ENCODE results near the gene RAVER1.
"Not testable (repeated sequence)": the region's sequence is repeated elsewhere in the genome, so short reads cannot be mapped to it uniquely, and the experiment has no call there.

The RAVER1 gene

DNA sequence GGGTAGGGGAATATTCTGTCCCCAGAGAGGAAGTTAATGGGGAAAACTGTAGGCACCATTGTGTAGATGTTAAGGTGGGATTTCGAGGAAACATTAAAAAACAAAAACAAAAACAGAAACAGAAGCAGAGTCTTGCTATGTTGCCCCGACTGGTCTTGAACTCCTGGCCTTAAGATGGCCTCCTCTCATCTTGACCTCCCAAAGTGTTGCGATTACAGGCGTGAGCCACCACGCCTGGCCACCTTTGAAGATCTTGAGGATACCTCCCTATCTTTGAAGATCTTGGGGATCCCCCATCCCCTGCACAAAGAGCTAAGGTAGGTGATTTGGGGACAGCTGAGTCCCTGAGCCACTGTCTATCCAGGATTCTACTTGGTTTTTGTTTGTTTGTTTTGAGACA, 6.6 kb upstream of the RAVER1 start:
- DNase-seq, result no peak

DNA sequence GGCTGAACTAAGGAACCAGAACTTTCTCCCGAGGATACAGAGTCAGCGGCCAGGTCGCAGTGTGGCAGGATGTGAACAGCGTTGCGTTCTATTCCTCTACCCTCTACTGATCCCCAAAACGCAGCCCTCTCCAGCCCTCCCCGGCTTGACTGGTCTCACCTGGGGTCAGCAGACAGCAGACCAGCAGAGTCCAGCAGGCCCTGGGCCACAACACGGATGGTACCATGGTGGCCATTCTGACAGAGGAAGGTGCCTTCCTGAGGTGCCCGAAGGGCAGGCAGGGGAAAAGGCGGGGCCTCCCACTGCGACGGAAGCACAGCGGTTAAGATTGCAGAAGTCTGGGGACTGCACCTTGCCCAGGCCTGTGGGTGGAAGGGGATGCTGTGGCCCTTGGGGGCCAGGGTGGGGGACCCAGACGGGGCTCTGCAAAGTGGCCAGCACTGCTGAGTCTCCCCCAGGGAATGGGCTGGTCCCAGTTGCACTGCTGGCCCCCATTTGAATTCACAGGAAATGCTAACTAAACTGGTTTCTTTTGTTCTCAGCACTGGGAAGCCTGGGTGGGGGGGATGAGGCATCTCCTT, 6.1 kb upstream of the RAVER1 start, which contains the start of gene ICAM3:
Gene ICAM3, minus strand, starts transcription at position 245 of the 581 bp plus-strand sequence. Its CDS starts 10 bp downstream, at position 235.
- peak; percentile 57 for DNase-seq

DNA sequence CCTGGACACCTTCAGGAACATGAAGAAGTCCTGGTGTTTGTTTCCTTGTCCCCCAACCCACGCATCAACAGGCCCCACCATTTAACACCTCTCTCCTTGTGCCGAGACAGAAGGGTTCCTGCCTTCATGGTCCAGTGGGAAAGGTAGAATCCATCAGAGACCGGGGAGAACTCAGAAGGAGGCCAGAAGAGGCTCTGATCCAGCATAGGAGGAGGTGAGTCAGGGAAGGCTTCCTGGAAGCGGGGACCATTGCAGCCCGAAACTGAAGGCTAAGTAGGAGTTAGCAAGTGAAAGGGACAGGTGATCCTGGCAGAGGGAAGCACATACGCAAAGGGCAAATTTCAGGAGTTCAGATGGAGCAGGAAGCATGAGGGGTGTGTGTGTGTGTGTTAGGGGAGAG, 5.6 kb upstream of the RAVER1 start:
- no peak for DNase-seq

DNA sequence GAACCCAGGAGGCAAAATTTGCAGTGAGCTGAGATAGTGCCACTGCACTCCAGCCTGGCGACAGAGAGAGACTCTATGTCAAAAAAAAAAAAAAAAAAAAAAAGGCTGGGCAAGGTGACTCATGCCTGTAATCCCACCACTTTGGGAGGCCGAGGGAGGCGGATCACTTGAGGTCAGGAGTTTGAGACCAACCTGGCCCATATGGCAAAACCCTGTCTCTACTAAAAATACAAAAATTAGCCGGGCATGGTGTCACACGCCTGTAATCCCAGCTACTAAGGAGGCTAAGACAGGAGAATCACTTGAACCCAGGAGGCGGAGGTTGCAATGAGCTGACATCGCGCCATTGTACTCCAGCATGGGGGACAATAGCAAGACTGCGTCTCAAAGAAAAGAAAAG, 3.4 kb upstream of the RAVER1 start:
- DNase-seq, result not testable (repeated sequence)

DNA sequence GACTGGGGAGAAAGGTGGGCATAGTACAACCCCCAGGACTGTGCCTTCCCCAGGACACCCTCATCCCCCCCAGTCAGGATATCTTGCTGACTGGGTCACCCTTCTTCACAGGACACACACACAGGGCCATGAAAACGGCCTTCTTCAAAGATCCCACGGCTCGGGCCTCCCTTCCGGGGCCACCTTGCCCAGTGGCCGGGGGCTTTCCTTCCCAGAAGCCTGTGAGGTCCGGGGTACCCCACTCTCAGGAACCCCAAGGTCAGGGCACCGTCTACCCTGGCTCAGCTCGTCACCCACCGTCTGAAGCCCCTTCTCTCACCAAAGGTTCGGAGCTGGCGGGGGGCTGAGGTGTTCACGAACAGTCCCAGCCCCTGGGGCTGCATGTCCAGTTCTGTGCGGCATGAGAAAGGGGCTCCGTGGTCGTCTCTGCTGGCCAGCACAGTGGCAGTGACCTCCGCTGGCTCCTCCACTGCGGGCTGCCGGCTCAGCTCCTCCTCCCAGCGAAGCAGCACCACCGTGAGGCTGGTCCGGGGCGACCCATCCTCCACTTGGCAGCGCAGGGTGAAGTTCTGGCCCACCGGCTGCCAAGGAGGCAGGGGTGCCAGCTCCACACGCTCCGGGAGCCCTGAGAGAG, 2.1 kb upstream of the RAVER1 start:
- DNase-seq, result no peak

DNA sequence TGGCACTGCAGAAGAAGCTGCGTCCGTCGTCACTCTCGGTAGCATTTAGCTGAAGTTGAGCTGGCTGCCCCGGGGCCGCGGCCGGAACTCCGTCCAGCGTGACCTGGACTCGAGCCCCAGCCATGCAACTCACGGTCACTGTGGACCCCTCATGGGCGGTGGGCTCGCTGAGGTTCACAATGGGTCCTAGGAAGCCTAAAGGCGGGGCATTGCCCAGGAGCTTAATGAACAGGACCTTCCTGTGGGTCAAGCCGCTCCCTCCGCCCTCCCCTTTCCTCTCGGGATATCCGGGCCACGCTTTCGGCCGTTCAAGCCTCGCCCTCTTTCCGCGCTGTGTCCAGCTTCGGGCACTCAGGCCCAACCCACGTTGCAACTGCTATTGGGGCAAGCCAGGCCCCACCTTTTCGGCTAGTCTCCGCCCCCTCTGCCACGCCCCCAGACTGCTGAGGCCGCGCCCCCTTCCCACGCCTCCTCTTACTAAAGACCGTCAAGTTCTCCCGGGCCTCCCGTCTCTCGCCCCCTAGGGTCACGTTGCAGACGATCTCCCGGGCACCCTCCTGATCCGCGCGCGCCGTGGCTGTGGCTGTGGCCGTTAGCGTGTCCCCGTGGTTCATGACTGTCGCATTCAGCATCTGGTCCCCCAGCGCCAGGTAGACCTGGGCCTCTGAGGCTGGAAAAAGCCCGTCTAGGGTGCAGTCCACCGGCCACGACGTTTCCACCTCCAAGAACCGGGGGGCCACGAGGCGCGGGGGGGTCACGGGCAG, 1.4 kb upstream of the RAVER1 start:
- no peak for DNase-seq

DNA sequence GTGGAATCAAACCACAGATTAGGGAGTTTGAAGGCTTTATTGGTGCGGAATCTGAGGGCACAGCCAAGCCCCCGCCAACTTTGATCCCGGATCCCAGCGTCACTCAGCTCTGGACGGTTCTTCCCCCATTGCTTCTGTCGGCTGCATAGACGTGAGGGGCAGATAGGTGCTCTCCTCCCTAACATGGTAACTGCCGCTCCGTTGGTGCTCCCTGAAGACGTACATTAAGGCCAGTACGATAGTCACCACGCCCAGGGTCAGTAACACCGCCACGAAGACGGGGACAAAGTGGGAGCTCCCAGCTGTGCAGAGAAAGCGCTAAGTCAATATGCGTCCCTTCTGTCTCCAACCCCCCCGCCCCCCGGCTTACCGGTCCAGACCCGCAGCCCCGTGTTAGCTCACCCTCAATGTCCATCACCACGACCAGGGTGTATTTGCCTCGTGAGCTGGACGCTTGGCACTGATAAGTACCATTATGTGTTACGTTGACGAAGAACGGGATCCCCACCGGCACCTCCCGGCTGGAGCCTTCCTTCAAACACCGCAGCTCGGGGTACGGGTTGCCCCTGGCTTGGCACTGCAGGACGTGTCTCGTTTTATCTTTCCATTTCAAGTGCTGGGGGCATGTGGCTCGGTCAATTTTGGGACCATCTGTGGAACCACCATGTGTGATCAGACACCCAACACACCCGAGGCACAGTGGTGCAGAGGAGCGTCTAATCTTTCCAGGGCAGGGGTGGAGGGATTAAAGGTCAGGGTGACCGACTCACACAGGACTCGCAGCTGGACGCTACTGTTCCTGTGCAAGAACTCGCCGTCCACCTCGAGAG, 644 bp upstream of the RAVER1 start:
- DNase-seq, result no peak

DNA sequence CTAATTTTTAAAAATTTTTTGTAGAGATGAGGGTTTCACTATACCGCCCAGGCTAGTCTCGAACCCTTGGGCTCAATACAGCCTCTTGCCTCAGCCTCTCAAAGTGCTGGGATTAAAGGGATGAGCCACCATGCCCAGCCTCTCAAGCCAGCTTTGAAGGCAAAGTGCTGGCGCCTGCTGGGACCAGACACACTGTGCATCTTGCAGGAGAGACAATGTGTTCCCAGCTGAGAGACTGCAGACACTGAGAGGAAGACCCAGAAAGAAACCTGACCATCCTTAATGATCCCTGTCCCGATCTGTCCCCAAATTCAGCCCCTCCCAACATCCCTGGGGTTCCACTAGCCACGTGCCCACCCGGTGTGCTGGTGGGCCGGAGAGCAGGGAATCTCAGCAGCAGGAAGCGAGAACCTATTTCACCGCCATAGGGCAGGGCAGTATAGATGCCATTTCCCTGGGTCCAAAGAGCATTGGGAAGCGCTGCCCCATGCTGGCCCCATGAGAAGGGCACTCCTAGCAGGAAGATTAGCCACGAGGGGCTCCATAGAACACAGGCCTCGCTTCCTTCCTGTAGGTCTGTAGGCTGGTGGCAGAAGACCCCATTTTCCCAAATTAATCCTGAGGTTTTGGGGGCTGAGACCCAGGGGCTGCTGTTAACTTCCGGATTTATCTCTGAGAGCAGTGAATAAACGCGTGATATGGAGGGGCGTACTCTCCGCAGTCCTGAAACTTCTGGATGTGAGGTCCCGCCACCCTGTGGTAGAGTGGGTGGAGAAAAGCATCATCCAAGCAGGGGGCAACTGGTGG, 968 bp downstream of the RAVER1 start:
- DNase-seq, result no peak

DNA sequence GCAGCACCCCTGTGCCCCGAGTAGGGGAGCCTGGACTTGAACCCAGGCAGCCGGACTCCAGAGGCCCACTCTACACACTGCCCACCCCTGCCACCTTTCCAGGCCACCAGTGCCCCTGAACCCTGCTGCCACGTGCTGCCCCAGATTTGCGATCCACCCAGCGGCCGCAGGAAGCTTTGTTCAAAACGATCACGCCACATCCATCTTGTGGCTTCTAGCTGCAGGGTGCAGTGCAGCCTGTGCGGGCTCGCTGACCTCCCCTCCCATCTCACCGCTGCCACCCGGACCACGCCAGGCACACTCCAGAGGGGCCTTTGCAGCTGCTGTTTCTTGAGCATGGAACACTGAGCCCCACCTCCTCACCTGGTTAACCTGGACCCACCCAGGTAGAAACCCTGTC, 3.8 kb downstream of the RAVER1 start:
- no peak for DNase-seq

DNA sequence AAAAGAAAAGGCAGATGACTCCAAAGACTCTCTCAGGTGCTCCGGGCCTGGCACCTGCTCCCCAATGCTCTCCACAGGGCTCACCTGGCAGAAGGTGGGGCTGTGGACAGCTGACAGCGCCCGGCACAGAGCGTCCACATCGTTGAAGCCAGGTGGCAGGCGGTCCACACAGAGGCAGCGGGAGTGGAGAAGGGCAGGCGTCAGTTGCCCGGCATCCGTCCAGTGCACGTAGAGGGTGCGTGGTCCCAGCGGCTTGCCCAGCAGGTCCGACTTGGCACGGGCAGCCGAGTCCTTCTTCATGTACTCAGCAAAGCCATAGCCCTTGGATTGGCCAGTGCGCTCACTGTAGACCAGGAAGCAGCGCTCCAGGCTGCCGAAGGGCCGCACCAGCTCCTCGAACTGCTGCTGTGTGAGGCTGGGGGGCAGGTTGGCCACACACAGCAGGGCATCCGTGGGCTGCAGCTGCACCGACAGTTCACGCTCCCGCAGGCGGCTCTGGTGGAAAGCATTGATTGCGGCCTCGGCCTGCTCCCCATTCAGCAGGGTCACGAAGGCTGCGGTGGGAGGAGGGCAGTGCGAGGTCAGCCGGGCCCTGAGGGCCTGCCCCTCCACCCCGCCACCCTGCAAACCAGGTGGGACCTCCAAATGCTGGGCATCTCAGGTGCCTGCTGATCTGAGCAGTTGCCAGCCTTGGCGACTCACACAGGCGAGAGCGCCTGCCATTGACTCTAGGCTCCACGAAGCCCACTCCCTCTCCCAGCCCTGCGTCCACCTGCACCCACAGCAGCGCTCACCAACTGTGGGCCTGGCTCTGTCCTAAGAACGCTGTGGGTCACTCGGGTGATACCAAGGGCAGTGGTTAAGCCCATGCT, 4.5 kb downstream of the RAVER1 start:
- no peak for DNase-seq

DNA sequence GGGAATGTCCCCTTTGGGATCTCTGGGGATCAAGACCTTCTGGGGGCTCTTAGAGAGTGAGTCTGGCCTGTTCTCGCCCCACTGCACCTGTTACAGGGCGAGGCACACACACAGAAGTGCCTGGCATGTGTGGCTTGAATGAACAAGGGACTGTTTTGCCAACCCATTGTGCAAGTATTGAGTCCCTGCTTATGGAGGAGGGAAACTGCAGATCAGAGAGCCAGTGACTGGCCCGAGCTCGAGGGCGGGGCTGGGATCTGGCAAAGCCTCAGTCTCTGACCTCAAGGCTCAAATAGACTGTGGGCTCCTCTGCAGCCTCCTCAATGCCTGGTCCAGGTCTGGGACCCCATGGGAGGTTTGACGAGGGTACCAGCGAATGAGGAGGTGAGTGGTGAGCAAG, 5.5 kb downstream of the RAVER1 start:
- no peak for DNase-seq

DNA sequence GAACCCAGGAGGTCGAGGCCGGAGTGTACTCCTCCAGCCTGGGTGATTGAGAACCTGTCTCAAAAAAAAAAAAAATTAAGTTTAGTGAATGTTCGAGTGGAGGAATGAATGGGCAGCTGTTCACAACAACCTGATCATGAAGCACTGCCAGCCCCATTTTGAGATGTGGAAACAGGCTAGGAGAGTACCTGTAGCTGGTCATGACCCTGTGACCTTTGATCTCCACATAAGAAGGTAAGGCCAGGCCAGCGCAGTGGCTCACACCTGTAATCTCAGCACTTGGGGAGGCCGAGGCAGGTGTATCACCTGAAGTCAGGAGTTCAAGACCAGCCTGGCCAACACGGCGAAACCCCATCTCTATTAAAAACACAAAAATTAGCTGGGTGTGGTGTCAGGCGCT, 7.6 kb downstream of the RAVER1 start:
- no peak for DNase-seq

DNA sequence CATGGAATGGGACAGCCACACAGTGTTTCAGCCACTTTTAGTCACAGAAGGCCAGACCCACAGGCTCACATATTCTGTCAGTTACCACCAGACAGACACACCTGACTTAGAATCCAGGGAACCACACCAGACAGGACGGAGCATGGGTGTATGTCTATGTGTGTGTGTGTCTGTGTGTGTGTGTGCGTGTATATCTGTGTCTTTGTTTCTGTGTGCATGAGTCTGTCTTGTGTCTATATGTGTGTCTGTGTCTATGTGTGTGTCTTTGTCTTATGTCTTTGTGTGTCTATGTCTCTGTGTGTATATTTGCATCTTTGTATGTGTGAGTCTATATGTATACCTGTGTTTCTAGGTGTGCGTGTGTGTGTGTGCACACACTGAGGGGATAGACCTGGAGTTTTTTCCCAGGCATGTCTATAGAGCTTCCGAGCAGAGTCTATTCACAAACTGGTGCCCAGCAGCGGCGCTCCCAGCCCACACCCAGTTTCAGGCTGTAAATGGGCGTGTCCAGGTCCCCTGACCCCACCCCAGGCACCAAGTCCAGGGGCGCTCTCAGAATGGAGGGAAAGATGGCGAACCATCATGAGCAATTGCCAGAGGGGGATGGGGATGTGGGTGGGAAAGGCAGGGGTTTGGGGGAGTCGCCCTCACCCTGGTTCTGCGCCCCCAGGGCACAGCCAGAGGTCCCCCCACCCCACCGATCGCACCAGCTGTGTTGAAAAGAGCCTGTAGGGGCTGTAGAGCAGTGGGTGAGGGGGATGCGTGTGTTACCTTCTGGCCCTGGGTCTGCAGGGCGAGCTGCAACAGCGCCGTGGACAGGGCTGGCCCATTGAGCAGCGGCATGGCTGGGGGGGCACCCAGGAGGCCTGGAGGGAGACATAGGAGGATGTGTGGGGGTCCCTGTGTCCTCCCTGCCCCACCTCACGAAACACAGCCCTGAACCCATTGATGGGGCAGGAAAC, 11.2 kb downstream of the RAVER1 start:
- DNase-seq, result no peak

DNA sequence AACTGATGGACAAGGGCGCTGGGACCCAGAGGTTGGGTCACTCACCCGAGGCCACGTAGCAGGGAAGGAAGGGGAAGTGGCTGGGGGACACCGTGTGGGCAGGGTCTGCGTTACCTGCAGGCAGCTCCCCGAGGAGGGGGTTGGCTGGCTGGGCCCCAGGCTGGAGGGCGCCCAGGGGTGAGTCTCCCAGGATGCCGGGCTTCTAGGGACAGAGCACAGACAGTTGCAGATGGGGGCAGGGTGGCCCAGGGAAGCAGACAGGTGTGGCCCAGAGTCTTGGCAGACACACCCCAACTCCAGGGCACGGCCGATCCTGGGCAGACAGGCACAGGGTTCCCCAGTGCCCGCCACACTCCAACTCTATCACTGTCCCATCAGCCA, 11.9 kb downstream of the RAVER1 start:
- no peak for DNase-seq

DNA sequence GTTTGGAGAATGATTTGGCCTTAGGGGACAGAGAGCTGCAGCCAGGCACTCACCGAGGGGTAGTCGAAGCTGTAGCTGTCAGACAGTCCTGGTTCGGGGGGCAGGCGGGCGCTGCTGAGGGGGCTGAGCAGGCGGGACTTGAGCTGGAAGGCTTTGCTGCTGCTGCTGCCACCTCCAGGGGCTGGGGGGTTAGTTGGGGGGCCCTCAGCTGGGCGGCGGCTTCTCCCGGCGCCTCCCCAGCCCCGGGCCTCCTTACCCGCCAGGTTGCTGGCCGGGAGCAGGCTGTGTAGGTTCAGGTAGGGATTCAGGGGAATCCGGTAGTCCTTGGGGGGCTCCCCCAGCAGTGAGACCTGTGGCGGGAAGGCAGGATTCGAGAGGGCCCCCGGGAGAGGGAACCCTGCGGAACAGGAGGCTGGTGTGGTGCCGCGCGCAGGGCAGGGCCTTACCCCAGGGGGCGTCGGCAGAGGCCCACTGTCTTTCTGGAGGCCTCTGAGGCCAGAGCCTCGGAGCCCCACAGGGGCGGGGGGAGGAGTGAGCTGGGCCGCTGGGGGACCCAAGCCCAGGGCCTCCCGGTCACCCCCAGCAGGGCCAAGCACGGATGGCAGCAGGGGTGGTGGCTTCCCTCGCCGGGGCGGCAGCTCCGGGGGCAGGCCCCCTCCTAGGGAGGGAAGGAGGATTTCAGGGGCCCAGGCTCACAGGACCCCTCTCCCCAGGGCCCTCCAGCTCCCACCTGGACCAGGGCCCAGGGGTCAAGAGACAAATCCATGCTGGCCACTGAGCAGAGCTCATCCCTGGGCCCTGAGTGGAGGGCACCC, 12.5 kb downstream of the RAVER1 start:
- no peak for DNase-seq

DNA sequence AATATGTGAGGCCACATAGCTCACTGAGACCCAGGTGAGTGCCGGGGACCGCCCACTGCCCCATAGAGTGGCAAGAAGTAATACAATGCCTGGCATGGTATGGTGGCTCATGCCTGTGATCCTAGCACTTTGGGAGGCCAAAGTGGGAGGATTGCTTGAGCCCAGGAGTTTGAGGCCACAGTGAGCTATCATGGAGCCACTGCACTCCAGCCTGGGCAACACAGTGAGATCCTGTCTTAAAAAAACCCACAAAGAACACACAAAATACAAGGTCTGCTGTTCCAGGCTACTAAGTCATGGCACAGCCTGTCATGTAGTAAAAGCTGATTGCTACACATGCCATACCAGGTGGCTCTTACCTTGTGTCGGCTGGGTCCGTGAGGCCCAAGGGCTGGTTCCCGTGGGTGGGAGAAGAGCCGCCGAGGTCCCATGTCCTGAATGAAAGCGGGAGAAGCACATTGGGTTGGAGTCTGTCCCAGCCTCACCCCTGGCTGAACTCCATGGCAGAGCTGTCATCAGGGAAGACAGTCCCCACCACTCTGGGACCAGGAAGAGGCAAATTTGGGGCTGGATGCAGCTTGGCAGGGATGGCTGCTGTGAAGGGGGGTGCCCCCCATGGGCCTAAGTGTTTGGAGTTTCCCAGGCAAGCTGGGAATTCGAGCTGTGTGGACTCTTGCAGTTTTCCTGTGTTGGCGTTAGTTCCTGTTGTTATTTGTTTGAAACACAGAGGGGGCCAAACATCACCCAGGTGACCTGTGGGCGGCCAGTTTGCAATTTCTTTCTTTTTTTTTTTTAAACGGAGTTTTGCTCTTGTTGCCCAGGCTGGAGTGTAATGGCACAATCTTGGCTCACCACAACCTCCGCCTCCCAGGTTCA, 14.3 kb downstream of the RAVER1 start:
- DNase-seq, result no peak

DNA sequence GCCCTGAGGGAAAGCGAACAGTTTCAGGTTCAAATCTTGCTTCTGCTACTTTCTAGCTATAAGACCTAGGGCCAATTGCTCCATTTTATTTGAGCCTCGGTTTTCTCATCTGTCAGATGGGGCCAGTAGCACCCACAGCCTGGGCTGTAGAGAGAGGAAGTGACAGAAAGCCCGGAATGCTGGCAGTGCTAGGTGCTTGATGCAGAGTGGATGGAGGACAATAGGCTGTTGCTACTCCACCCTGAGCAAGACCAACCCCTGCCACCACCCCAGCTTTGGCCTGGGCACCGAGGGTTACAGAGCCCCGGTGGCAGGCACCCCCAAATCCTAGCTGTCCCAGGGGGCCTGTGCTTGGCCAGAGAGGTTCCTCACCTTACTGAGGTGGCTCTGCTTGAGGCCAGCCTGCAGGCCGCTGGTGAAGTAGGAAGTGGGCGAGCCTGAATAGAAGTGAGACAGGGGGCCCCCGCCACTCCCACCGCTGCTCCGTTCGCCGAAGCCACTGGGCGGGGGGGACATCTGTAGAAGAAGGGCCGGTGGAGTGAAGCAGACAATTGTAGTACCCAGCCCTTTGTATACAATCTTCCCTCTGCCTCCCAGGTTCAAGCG, 15.4 kb downstream of the RAVER1 start:
- DNase-seq, result no peak

Measured in activated effector memory CD4-positive, alpha-beta T cell treated with Interleukin-2 at 50 U/mL for 16 hours (primary cell).